IMR-90 (cell line): ENCODE measurements around the gene SNX27. TPM values are rescaled to one million over a fixed set of nuclear protein-coding genes. Genes with fewer than 3 reads are reported as not detected.

Source experiments
- ATAC-seq: fragments of 200-7000 bp; cut with Tn5 transposase; 2 replicates; pipeline ENCODE4 v1.9.1; 2020; ENCODE audit warnings: low read depth, mild to moderate bottlenecking, moderate library complexity
- BruUV-seq: library from RNA; stranded (reverse); fragments of 400-500 nt; replicated peaks from 2 replicates; lab custom pipeline; 2021; lab: Mats Ljungman, UMichigan
- CTCF ChIA-PET: fragments of 300-600 bp; formaldehyde crosslinking; extraction: SDS; loops from one replicate; lab custom pipeline; 2021; ENCODE audit warnings: antibody characterized with exemption; lab: Yijun Ruan, JAX
- POLR2A ChIA-PET: fragments of 300-600 bp; sonication (Branson Sonifier 250); formaldehyde crosslinking; loops from one replicate; lab custom pipeline; 2022; ENCODE audit warnings: antibody characterized with exemption; ENCODE audit not compliant: unreplicated experiment; lab: Charles Lee
- DNase-seq: peaks from one replicate; pipeline ENCODE4 v3.0.0; 2013
- H2AFZ ChIP-seq: replicated peaks from 2 replicates; pipeline ENCODE3; 2013; ENCODE audit warnings: low read length, mild to moderate bottlenecking; ENCODE audit not compliant: poor library complexity
- H2AK5ac ChIP-seq: 2 replicates; pipeline ENCODE4 v1.6.1; 2013; ENCODE audit warnings: low read depth, low read length, inconsistent platforms
- H2AK9ac ChIP-seq: replicated peaks from 2 replicates; pipeline ENCODE3; 2013; ENCODE audit warnings: mild to moderate bottlenecking, low read depth, low read length, moderate library complexity; ENCODE audit not compliant: poor library complexity
- H2BK120ac ChIP-seq: 2 replicates; pipeline ENCODE4 v1.6.1; 2013; ENCODE audit warnings: low read depth, low read length, inconsistent platforms
- H2BK15ac ChIP-seq: 3 replicates; pipeline ENCODE4 v1.6.1; 2013; ENCODE audit warnings: low read depth, low read length, inconsistent platforms
- H2BK20ac ChIP-seq: 2 replicates; pipeline ENCODE4 v1.6.1; 2013; ENCODE audit warnings: low read depth, mild to moderate bottlenecking, inconsistent platforms, low read length, moderate library complexity
- H2BK5ac ChIP-seq: 2 replicates; pipeline ENCODE4 v1.6.1; 2013; ENCODE audit warnings: mild to moderate bottlenecking, low read depth, low read length, inconsistent platforms; ENCODE audit not compliant: poor library complexity, severe bottlenecking
- H3K14ac ChIP-seq: replicated peaks from 2 replicates; pipeline ENCODE4 v1.6.1; 2013; ENCODE audit warnings: low read depth, low read length, inconsistent platforms
- H3K18ac ChIP-seq: 2 replicates; pipeline ENCODE4 v1.6.1; 2013; ENCODE audit warnings: low read depth, low read length, control low read depth
- H3K23ac ChIP-seq: 2 replicates; pipeline ENCODE4 v1.6.1; 2013; ENCODE audit warnings: low read depth, low read length, inconsistent platforms
- H3K27ac ChIP-seq: 2 replicates; pipeline ENCODE4 v1.5.1; 2013; ENCODE audit warnings: mild to moderate bottlenecking, control low read depth, low read length; ENCODE audit not compliant: insufficient read depth
- H3K27me3 ChIP-seq: 2 replicates; pipeline ENCODE4 v1.6.1; 2013; ENCODE audit warnings: low read length; ENCODE audit not compliant: control insufficient read depth, insufficient read depth
- H3K36me3 ChIP-seq: 2 replicates; pipeline ENCODE4 v1.6.1; 2013; ENCODE audit warnings: low read length, mixed read lengths; ENCODE audit not compliant: control insufficient read depth, insufficient read depth
- H3K4ac ChIP-seq: 2 replicates; pipeline ENCODE4 v1.6.1; 2013; ENCODE audit warnings: low read depth, low read length, inconsistent platforms
- H3K4me1 ChIP-seq: 2 replicates; pipeline ENCODE4 v1.6.1; 2013; ENCODE audit warnings: low read length, mixed read lengths; ENCODE audit not compliant: control insufficient read depth, insufficient read depth
- H3K4me2 ChIP-seq: 2 replicates; pipeline ENCODE4 v1.6.1; 2013; ENCODE audit warnings: low read depth, mild to moderate bottlenecking, control low read depth, low read length, moderate library complexity
- H3K4me3 ChIP-seq: 2 replicates; pipeline ENCODE4 v1.5.1; 2013; ENCODE audit warnings: low read depth, mild to moderate bottlenecking, control low read depth, low read length, moderate library complexity; ENCODE audit not compliant: insufficient read depth
- H3K56ac ChIP-seq: 2 replicates; pipeline ENCODE4 v1.6.1; 2013; ENCODE audit warnings: low read length, inconsistent platforms; ENCODE audit not compliant: insufficient read depth; ENCODE audit errors: extremely low read depth
- H3K79me1 ChIP-seq, 2 experiments: 2 replicates each; pipeline ENCODE4 v1.6.1; 2013; ENCODE audit warnings: low read length in 2 of 2, inconsistent platforms in 1 of 2, low read depth in 1 of 2
- H3K9ac ChIP-seq: 2 replicates; pipeline ENCODE4 v1.6.1; 2013; ENCODE audit warnings: low read depth, low read length, control low read depth
- H3K9me1 ChIP-seq: 2 replicates; pipeline ENCODE4 v1.6.1; 2013; ENCODE audit warnings: low read length, inconsistent platforms; ENCODE audit not compliant: insufficient read depth
- H3K9me3 ChIP-seq: 2 replicates; pipeline ENCODE4 v1.6.1; 2013; ENCODE audit warnings: low read length; ENCODE audit not compliant: control insufficient read depth, insufficient read depth
- H4K20me1 ChIP-seq: 2 replicates; pipeline ENCODE4 v1.6.1; 2013; ENCODE audit warnings: low read length, inconsistent platforms; ENCODE audit not compliant: insufficient read depth
- H4K5ac ChIP-seq: 2 replicates; pipeline ENCODE4 v1.6.1; 2013; ENCODE audit warnings: mild to moderate bottlenecking, low read depth, low read length, control low read depth
- H4K8ac ChIP-seq, 2 experiments: 2 replicates each; pipeline ENCODE4 v1.6.1; 2013; ENCODE audit warnings: low read depth in 2 of 2, low read length in 2 of 2, control low read depth in 1 of 2, inconsistent platforms in 1 of 2
- H4K91ac ChIP-seq: 2 replicates; pipeline ENCODE4 v1.6.1; 2013; ENCODE audit warnings: low read depth, low read length, inconsistent platforms; ENCODE audit not compliant: insufficient read depth
- CHD1 ChIP-seq: IDR thresholded peaks from 2 replicates; pipeline ENCODE4 v1.6.1; 2012; ENCODE audit warnings: low read depth, low read length, improper control_type of control experiment
- CTCF ChIP-seq: conservative IDR thresholded peaks from 2 replicates; pipeline ENCODE4 v1.5.1; 2012; ENCODE audit warnings: mild to moderate bottlenecking, low read depth, low read length, improper control_type of control experiment
- MAZ ChIP-seq: IDR thresholded peaks from 2 replicates; pipeline ENCODE4 v1.6.1; 2012; ENCODE audit warnings: low read depth, mild to moderate bottlenecking, low read length, improper control_type of control experiment, moderate library complexity, borderline replicate concordance
- MXI1 ChIP-seq: IDR thresholded peaks from 2 replicates; pipeline ENCODE4 v1.6.1; 2012; ENCODE audit warnings: low read depth, mild to moderate bottlenecking, low read length, moderate library complexity, borderline replicate concordance
- POLR2A ChIP-seq: IDR thresholded peaks from 2 replicates; pipeline ENCODE4 v1.6.1; 2012; ENCODE audit warnings: mild to moderate bottlenecking, low read depth, low read length
- RCOR1 ChIP-seq: IDR thresholded peaks from 2 replicates; pipeline ENCODE4 v1.6.1; 2012; ENCODE audit warnings: mild to moderate bottlenecking, low read length, improper control_type of control experiment; ENCODE audit not compliant: insufficient replicate concordance
- WGBS, 2 experiments: methylation state at CpG; one replicate each; pipeline versions ENCODE4 v1.1.5 to v1.1.7; 2013; ENCODE audit warnings: missing lambda C conversion rate in 2 of 2; ENCODE audit not compliant: insufficient read length in 1 of 2; ENCODE audit errors: extremely low coverage in 2 of 2; 5-methylcytosine and 5-hydroxymethylcytosine counted together
- dilution Hi-C: fragments of 300-500 bp; cut with HindIII; formaldehyde crosslinking; loops from one replicate; pipeline ENCODE4 v1.14.3; 2018; ENCODE audit warnings: low sequenced_read_pairs; ENCODE audit not compliant: unreplicated experiment
- in situ Hi-C: fragments of 300-500 bp; cut with MboI; formaldehyde crosslinking; loops from 3 replicates; pipeline ENCODE4 v1.14.3; 2019; ENCODE audit warnings: low sequenced_read_pairs, inconsistent platforms, mixed read lengths
- intact Hi-C: fragments of 100-400 bp; cut with micrococcal nuclease; formaldehyde crosslinking; loops from 2 replicates; pipeline ENCODE4 v1.10.0; 2022
- polyA plus RNA-seq, 3 experiments: library from polyadenylated mRNA; depleted of rRNA; stranded (reverse); fragments of >200 nt; gene quantifications; 2 replicates each; pipeline ENCODE4 v1.2.3, GENCODE V29; 2012; ENCODE audit warnings: low replicate concordance in 1 of 3
- total RNA-seq: library from RNA; depleted of rRNA; stranded (reverse); fragments of >200 nt; gene quantifications from 2 replicates; pipeline ENCODE4 v1.2.3, GENCODE V29; 2012

Gene SNX27
- total and polyA plus RNA-seq, 2 of the 4 experiments (the other 2 are of a cell fraction) = 12.3 to 25.6 TPM

GRCh38 chr1:151610142-151610541, 1.7 kb upstream of the SNX27 start:
- Histone ChIP-seq H3K9me1 (peaks cover 14% of the 10 kb centered on the region; the same call in 1 of the 2 replicates), H2BK120ac (no peak overlapping the region), H2BK20ac (no peak overlapping the region), H3K36me3 (no peaks in the 10 kb centered on the region), H3K14ac (no peak overlapping the region), H3K9me3 (no peaks in the 10 kb centered on the region), H4K5ac (no peak overlapping the region), H2AK5ac (no peak overlapping the region), H3K4ac (no peak overlapping the region), H3K4me3 (no peak overlapping the region), H4K20me1 (peaks cover 10% of the 10 kb centered on the region; the same call in 1 of the 2 replicates), H2AK9ac (no peak overlapping the region), H2AFZ (no peak overlapping the region), H3K27ac (no peak overlapping the region), H3K27me3 (no peaks in the 10 kb centered on the region), H3K79me1 (peaks cover 9 to 33% of the 10 kb centered on the region in 2 experiments; a peak in 3 of 4 replicates), H3K23ac (no peak overlapping the region), H2BK5ac (no peak overlapping the region), H3K18ac (no peak overlapping the region), H4K91ac (no peak overlapping the region), H3K9ac (no peak overlapping the region), H4K8ac (no peak overlapping the region), H3K56ac (no peak overlapping the region), H3K4me1 (peaks cover 10% of the 10 kb centered on the region), H3K4me2 (no peak overlapping the region), H2BK15ac (no peak overlapping the region)
- DNase-seq (no peak), ATAC-seq (no peak)
- ChIA-PET CTCF (interaction anchor here (0.7 to 1.2 kb wide), 2 partner anchors 10 to 27 kb away, joined by 3 to 4 read pairs; no protein-coding TSS in a partner anchor), POLR2A (no interaction called here)
- no peak for TF ChIP-seq MXI1
- TF ChIP-seq RCOR1 = no peak
- TF ChIP-seq POLR2A = no peak
- no peak for TF ChIP-seq MAZ
- TF ChIP-seq CHD1 = no peak
- TF ChIP-seq CTCF = no peak
- in situ Hi-C loops = no loop called here
- no TSS peak for BruUV-seq
- intact Hi-C loops = no loop called here
- dilution Hi-C loops = no loop called here
- no CpG with 5 or more reads among the region's 3 CpGs for WGBS, 2 experiments
